HepG2 (cell line): ENCODE data around the gene ZSWIM8.

Source experiments
- BCL3 ChIP-seq: sonication (generic); formaldehyde crosslinking; IDR thresholded peaks from 2 replicates; pipeline ENCODE4 v1.5.1; 2020; ENCODE audit warnings: mild to moderate bottlenecking, missing genetic modification reagents, moderate library complexity
- CBX1 ChIP-seq: IDR thresholded peaks from one replicate; pipeline ENCODE4 v1.6.1; 2016; ENCODE audit warnings: antibody characterized with exemption, low read depth
- DR1 ChIP-seq: sonication (generic); formaldehyde crosslinking; IDR thresholded peaks from 2 replicates; pipeline ENCODE4 v1.8.0; 2021; ENCODE audit warnings: mild to moderate bottlenecking, missing genetic modification reagents, inconsistent platforms
- TAF1 ChIP-seq: sonication (generic); formaldehyde crosslinking; IDR thresholded peaks from 2 replicates; pipeline ENCODE4 v1.4.0; 2020; ENCODE audit warnings: missing genetic modification reagents
- YY1 ChIP-seq: IDR thresholded peaks from 2 replicates; pipeline ENCODE4 v1.6.1; 2011; ENCODE audit warnings: low read length, low read depth, moderate library complexity, mild to moderate bottlenecking; ENCODE audit not compliant: insufficient read depth, insufficient replicate concordance
- ZNF350 ChIP-seq: sonication (generic); formaldehyde crosslinking; IDR thresholded peaks from 2 replicates; pipeline ENCODE4 v1.4.0; 2020; ENCODE audit warnings: mild to moderate bottlenecking, low read depth, missing genetic modification reagents, borderline replicate concordance
- ZNF724P ChIP-seq: sonication (generic); formaldehyde crosslinking; IDR thresholded peaks from 2 replicates; pipeline ENCODE4 v1.8.0; 2022; ENCODE audit warnings: missing genetic modification reagents, borderline replicate concordance

- no peak for TF ChIP-seq BCL3 (CRISPR knock-in tag)
- TF ChIP-seq ZNF350: no peak
- no peak for TF ChIP-seq YY1
- no peak for TF ChIP-seq ZNF724P (CRISPR knock-in tag)
- TF ChIP-seq TAF1 (CRISPR knock-in tag): no peak
- TF ChIP-seq CBX1: no peak
- TF ChIP-seq DR1 (CRISPR knock-in tag): no peak
Observed at GRCh38 chr10:73841061-73841421, 55.6 kb downstream of the ZSWIM8 start.
